PC-9 (cell line): Measurements from ENCODE around the gene CSRP1. TPM values are rescaled to one million over a fixed set of nuclear protein-coding genes. Genes with fewer than 3 reads are reported as not detected.
"Not testable (repeated sequence)": the region's sequence is repeated elsewhere in the genome, so short reads cannot be mapped to it uniquely, and the experiment has no call there.

Source experiments
- BruUV-seq: library from RNA; stranded (reverse); fragments of 400-500 nt; replicated peaks from 2 replicates; lab custom pipeline; 2021; lab: Mats Ljungman, UMichigan
- CTCF ChIA-PET: fragments of 300-600 bp; sonication (Branson Sonifier 250); formaldehyde crosslinking; loops from one replicate; lab custom pipeline; 2022; ENCODE audit warnings: antibody characterized with exemption; lab: Charles Lee
- POLR2A ChIA-PET: fragments of 300-600 bp; sonication (Branson Sonifier 250); formaldehyde crosslinking; loops from one replicate; lab custom pipeline; 2022; ENCODE audit warnings: antibody characterized with exemption; ENCODE audit not compliant: unreplicated experiment; lab: Charles Lee
- DNase-seq, 2 experiments: peaks; one replicate each; pipeline versions ENCODE4 v3.0.0 to v3.0.0-alpha.2; 2015 to 2022; ENCODE audit warnings: mixed read lengths in 1 of 2
- H2AFZ ChIP-seq: fragments of 200-600 bp; sonication (generic); 2 replicates; pipeline ENCODE4 v1.8.1; 2017; ENCODE audit warnings: antibody characterized with exemption
- H3F3A ChIP-seq: fragments of 200-600 bp; sonication (generic); 2 replicates; pipeline ENCODE4 v1.8.1; 2017; ENCODE audit warnings: antibody characterized with exemption, mild to moderate bottlenecking, low read depth; ENCODE audit not compliant: insufficient read depth
- H3K27ac ChIP-seq: fragments of 200-600 bp; sonication (generic); 2 replicates; pipeline ENCODE4 v1.6.1; 2016; ENCODE audit warnings: mixed run types
- H3K27me3 ChIP-seq: fragments of 200-600 bp; sonication (generic); 2 replicates; pipeline ENCODE4 v1.6.1; 2016; ENCODE audit warnings: low read depth, mixed run types; ENCODE audit not compliant: insufficient read depth
- H3K36me3 ChIP-seq: fragments of 200-600 bp; sonication (generic); 2 replicates; pipeline ENCODE4 v1.6.1; 2016; ENCODE audit warnings: low read depth, mixed run types
- H3K4me1 ChIP-seq: fragments of 200-600 bp; sonication (generic); replicated peaks from 2 replicates; pipeline ENCODE4 v1.6.1; 2016; ENCODE audit warnings: mixed run types; ENCODE audit not compliant: insufficient read depth
- H3K4me2 ChIP-seq: fragments of 200-600 bp; sonication (generic); 2 replicates; pipeline ENCODE4 v1.6.1; 2017; ENCODE audit warnings: mixed run types
- H3K4me3 ChIP-seq: fragments of 200-600 bp; sonication (generic); 2 replicates; pipeline ENCODE4 v1.6.1; 2016; ENCODE audit warnings: mixed run types
- H3K79me2 ChIP-seq: fragments of 200-600 bp; sonication (generic); 2 replicates; pipeline ENCODE4 v1.6.1; 2017; ENCODE audit warnings: low read depth, mixed run types
- H3K9me2 ChIP-seq: fragments of 200-600 bp; sonication (generic); 2 replicates; pipeline ENCODE4 v1.8.1; 2017; ENCODE audit warnings: mild to moderate bottlenecking; ENCODE audit not compliant: insufficient read depth
- H3K9me3 ChIP-seq: fragments of 200-600 bp; sonication (generic); 2 replicates; pipeline ENCODE4 v1.8.1; 2016; ENCODE audit warnings: low read depth; ENCODE audit not compliant: insufficient read depth
- H4K20me1 ChIP-seq: fragments of 200-600 bp; sonication (generic); 2 replicates; pipeline ENCODE4 v1.8.1; 2017; ENCODE audit not compliant: insufficient read depth
- CTCF ChIP-seq: fragments of 200-600 bp; sonication (generic); conservative IDR thresholded peaks from 2 replicates; pipeline ENCODE4 v1.6.1; 2017; ENCODE audit warnings: mixed run types, antibody characterized with exemption, mild to moderate bottlenecking, moderate library complexity
- EZH2 ChIP-seq: fragments of 200-600 bp; sonication (generic); IDR thresholded peaks from 2 replicates; pipeline ENCODE4 v1.8.0; 2017; ENCODE audit warnings: antibody characterized with exemption, low read depth
- intact Hi-C: fragments of 100-400 bp; cut with micrococcal nuclease; formaldehyde crosslinking; loops from one replicate; pipeline ENCODE4 v1.10.0; 2022; ENCODE audit not compliant: unreplicated experiment
- total RNA-seq: library from RNA; stranded (reverse); gene quantifications from 2 replicates; pipeline ENCODE4 v1.2.3, GENCODE V29; 2021

Gene CSRP1
- total RNA-seq, 1 experiment from 2014 or later: 61.3 TPM

- H2AFZ ChIP-seq: no peak overlapping the region
- H4K20me1 ChIP-seq: no peaks in the 10 kb centered on the region
- no peak for DNase-seq
- H3F3A ChIP-seq: peaks cover 9% of the 10 kb centered on the region; the same call in 1 of the 2 replicates
- TF ChIP-seq EZH2 (no peak), CTCF (no peak)
- no peaks in the 10 kb centered on the region for H3K9me3 ChIP-seq
- CTCF ChIA-PET: no interaction called here
- H3K9me2 ChIP-seq: no peaks in the 10 kb centered on the region
- no TSS peak for BruUV-seq
- no peak overlapping the region for H3K4me3 ChIP-seq
- POLR2A ChIA-PET: no interaction called here
- peaks cover 18% of the 10 kb centered on the region for H3K4me1 ChIP-seq
- H3K4me2 ChIP-seq: no peak overlapping the region
- no peaks in the 10 kb centered on the region for H3K36me3 ChIP-seq
- no peaks in the 10 kb centered on the region for H3K27me3 ChIP-seq
- H3K79me2 ChIP-seq: 0 out of 2 replicates have a peak, but pooled peaks cover 4% of the 10 kb centered on the region
- intact Hi-C loops: loop anchor here (10.0 kb wide), 1 partner anchor 422 kb away; no protein-coding TSS in a partner anchor
- peak overlapping the region; percentile 66; the same call in 1 of the 2 replicates for H3K27ac ChIP-seq
These were observed 46.0 kb upstream of the CSRP1 start for GRCh38 chr1:201552941-201553351.

GRCh38 chr1:201551877-201552731 is 45.2 kb upstream of the CSRP1 start:
- Histone ChIP-seq H4K20me1 (no peaks in the 10 kb centered on the region), H3K36me3 (no peaks in the 10 kb centered on the region), H3K4me3 (no peak overlapping the region), H3K79me2 (0 out of 2 replicates have a peak, but pooled peaks cover 4% of the 10 kb centered on the region), H3K9me3 (no peaks in the 10 kb centered on the region), H3F3A (peaks cover 9% of the 10 kb centered on the region; the same call in 1 of the 2 replicates), H3K27ac (peak overlapping the region; percentile 66), H2AFZ (no peak overlapping the region), H3K9me2 (no peaks in the 10 kb centered on the region), H3K4me2 (peak overlapping the region; percentile 10; the same call in 1 of the 2 replicates), H3K4me1 (peaks cover 18% of the 10 kb centered on the region), H3K27me3 (no peaks in the 10 kb centered on the region)
- ChIA-PET CTCF (interaction anchor here (0.6 to 1.1 kb wide), 3 partner anchors 39 to 158 kb away, joined by 3 to 5 read pairs (median 3); no protein-coding TSS in a partner anchor), POLR2A (interaction anchor here (0.6 kb wide), 1 partner anchor 163 kb away, joined by 12 read pairs; no protein-coding TSS in a partner anchor)
- intact Hi-C loops: loop anchor here (10.0 kb wide), 1 partner anchor 423 kb away; no protein-coding TSS in a partner anchor
- BruUV-seq: no TSS peak
- TF ChIP-seq EZH2: no peak
- no peak for TF ChIP-seq CTCF
- peak; percentile 55 to 76 for DNase-seq

GRCh38 chr1:201551096-201551495 is 44.2 kb upstream of the CSRP1 start:
- no peak for DNase-seq
- Histone ChIP-seq H3K4me2 (no peak overlapping the region), H3K9me2 (no peaks in the 10 kb centered on the region), H3K79me2 (0 out of 2 replicates have a peak, but pooled peaks cover 4% of the 10 kb centered on the region), H3K36me3 (no peaks in the 10 kb centered on the region), H4K20me1 (no peaks in the 10 kb centered on the region), H3K4me1 (peaks cover 18% of the 10 kb centered on the region), H3K27ac (peak overlapping the region; percentile 66), H3K9me3 (no peaks in the 10 kb centered on the region), H3K27me3 (no peaks in the 10 kb centered on the region), H2AFZ (no peak overlapping the region), H3F3A (peaks cover 9% of the 10 kb centered on the region; the same call in 1 of the 2 replicates), H3K4me3 (no peak overlapping the region)
- no peak for TF ChIP-seq CTCF
- no peak for TF ChIP-seq EZH2
- intact Hi-C loops: loop anchor here (10.0 kb wide), 1 partner anchor 424 kb away; no protein-coding TSS in a partner anchor
- CTCF ChIA-PET: interaction anchor here (0.6 to 0.7 kb wide), 2 partner anchors 103 to 159 kb away, joined by 3 read pairs; no protein-coding TSS in a partner anchor
- POLR2A ChIA-PET: interaction anchor here (0.6 kb wide), 1 partner anchor 164 kb away, joined by 12 read pairs; no protein-coding TSS in a partner anchor
- BruUV-seq: no TSS peak

- H4K20me1 ChIP-seq, H2AFZ ChIP-seq, DNase-seq, H3K9me3 ChIP-seq, H3K79me2 ChIP-seq, H3K27me3 ChIP-seq, H3K4me2 ChIP-seq, H3K36me3 ChIP-seq, H3K27ac ChIP-seq, POLR2A ChIA-PET, intact Hi-C loops, H3K9me2 ChIP-seq, H3K4me3 ChIP-seq, BruUV-seq, H3F3A ChIP-seq: not testable (repeated sequence)
- CTCF ChIA-PET: interaction anchor here (0.7 kb wide), 1 partner anchor 255 kb away, joined by 6 read pairs; no protein-coding TSS in a partner anchor
- peaks cover 15% of the 10 kb centered on the region for H3K4me1 ChIP-seq
These were observed 42.6 kb upstream of the CSRP1 start for GRCh38 chr1:201549522-201549921.
